GM12878 (cell line): ENCODE results near the gene DENND1A. TPM values are rescaled to one million over a fixed set of nuclear protein-coding genes. Genes with fewer than 3 reads are reported as not detected.
A peak's percentile ranks its signal among the peaks of the same experiment; 100 is the strongest.

Experiments
- ATAC-seq: fragments of 200-7000 bp; cut with Tn5 transposase; 3 replicates; pipeline ENCODE4 v1.9.1; 2020; ENCODE audit warnings: mild to moderate bottlenecking, moderate library complexity
- BruUV-seq: library from RNA; stranded (reverse); fragments of 400-500 nt; replicated peaks from 2 replicates; lab custom pipeline; 2021; lab: Mats Ljungman, UMichigan
- CTCF ChIA-PET: fragments of 300-600 bp; sonication (Branson Sonifier 250); formaldehyde crosslinking; extraction: SDS; loops from one replicate; lab custom pipeline; 2021; ENCODE audit warnings: inconsistent platforms; lab: Yijun Ruan, JAX
- POLR2A ChIA-PET: fragments of 350-600 bp; formaldehyde crosslinking; extraction: SDS; loops from one replicate; lab custom pipeline; 2021; ENCODE audit warnings: inconsistent platforms; lab: Charles Lee
- RAD21 ChIA-PET: fragments of 300-600 bp; sonication (Branson Sonifier 250); formaldehyde crosslinking; loops from one replicate; lab custom pipeline; 2023; ENCODE audit warnings: antibody characterized with exemption; ENCODE audit not compliant: unreplicated experiment; lab: Charles Lee
- SMC1A ChIA-PET: fragments of 300-600 bp; sonication (Branson Sonifier 250); formaldehyde crosslinking; loops from one replicate; lab custom pipeline; 2023; ENCODE audit not compliant: unreplicated experiment, uncharacterized antibody; lab: Charles Lee
- DNase-seq: peaks from one replicate; pipeline ENCODE4 v3.0.0-alpha.2; 2011; ENCODE audit warnings: low read depth, low spot score
- FAIRE-seq: peaks from 3 replicates; lab custom pipeline; 2011; peaks lifted over from hg19 to GRCh38; lab: Jason Lieb, UNC
- H2AFZ ChIP-seq: 2 replicates; pipeline ENCODE4 v1.6.0; 2011; ENCODE audit warnings: low read depth, low read length, control low read depth; ENCODE audit not compliant: control insufficient read depth
- H3K27ac ChIP-seq: 2 replicates; pipeline ENCODE4 v1.5.1; 2011; ENCODE audit warnings: control low read depth; ENCODE audit not compliant: control insufficient read depth, insufficient read depth
- H3K27me3 ChIP-seq, 2 experiments: replicated peaks in 1 of 2; 2 replicates each; pipeline versions ENCODE4 v1.6.0 to v1.6.1; 2011; ENCODE audit warnings: low read length in 1 of 2; ENCODE audit not compliant: control insufficient read depth in 2 of 2, insufficient read depth in 2 of 2
- H3K36me3 ChIP-seq, 2 experiments: 2 replicates each; pipeline ENCODE4 v1.5.1; 2011; ENCODE audit warnings: low read length in 1 of 2; ENCODE audit not compliant: control insufficient read depth in 2 of 2, insufficient read depth in 2 of 2
- H3K4me1 ChIP-seq: 2 replicates; pipeline ENCODE4 v1.6.1; 2011; ENCODE audit warnings: mild to moderate bottlenecking, low read length, moderate library complexity, mixed read lengths; ENCODE audit not compliant: control insufficient read depth, insufficient read depth
- H3K4me2 ChIP-seq: 2 replicates; pipeline ENCODE4 v1.6.0; 2011; ENCODE audit warnings: control low read depth; ENCODE audit not compliant: control insufficient read depth, insufficient read depth
- H3K4me3 ChIP-seq: fragments of 200-600 bp; sonication (generic); 2 replicates; pipeline ENCODE4 v1.5.1; 2016
- H3K79me2 ChIP-seq: 2 replicates; pipeline ENCODE4 v1.6.0; 2011; ENCODE audit warnings: low read length; ENCODE audit not compliant: control insufficient read depth, insufficient read depth
- H3K9ac ChIP-seq: 2 replicates; pipeline ENCODE4 v1.8.0; 2011; ENCODE audit warnings: low read length, control low read depth, mixed read lengths; ENCODE audit not compliant: control insufficient read depth, insufficient read depth
- H3K9me3 ChIP-seq: replicated peaks from 3 replicates; pipeline ENCODE4 v1.5.1; 2011; ENCODE audit warnings: mild to moderate bottlenecking, low read length; ENCODE audit not compliant: control insufficient read depth, insufficient read depth
- H4K20me1 ChIP-seq: 2 replicates; pipeline ENCODE4 v1.6.0; 2011; ENCODE audit not compliant: control insufficient read depth, insufficient read depth
- ATF7 ChIP-seq: fragments of 450-650 bp; IDR thresholded peaks from 2 replicates; pipeline ENCODE4 v1.6.1; 2016; ENCODE audit warnings: low read depth, mild to moderate bottlenecking
- IKZF1 ChIP-seq: fragments of 450-650 bp; conservative IDR thresholded peaks from 2 replicates; pipeline ENCODE4 v1.6.1; 2017; ENCODE audit warnings: antibody characterized with exemption, mild to moderate bottlenecking
- IKZF2 ChIP-seq, 2 experiments: fragments of 450-650 bp; IDR thresholded peaks; 2 replicates each; pipeline ENCODE4 v1.6.1; 2017; ENCODE audit warnings: mild to moderate bottlenecking in 2 of 2, moderate library complexity in 2 of 2
- SREBF1 ChIP-seq: IDR thresholded peaks from 2 replicates; pipeline ENCODE4 v1.6.1; 2012; ENCODE audit warnings: mild to moderate bottlenecking, low read length
- whole genome bisulfite sequencing: methylation state at CpG from one replicate; pipeline ENCODE4 v1.1.6; 2016; ENCODE audit warnings: low lambda C conversion rate; ENCODE audit not compliant: insufficient replicate concordance, insufficient coverage; ENCODE audit errors: missing lambda C conversion rate; 5-methylcytosine and 5-hydroxymethylcytosine counted together
- in situ Hi-C: fragments of 300-500 bp; cut with MboI; formaldehyde crosslinking; loops from 9 replicates; pipeline ENCODE4 v1.14.3; 2018; ENCODE audit warnings: mixed read lengths
- intact Hi-C: fragments of 100-400 bp; cut with micrococcal nuclease; formaldehyde crosslinking; loops from one replicate; pipeline ENCODE4 v1.14.2; 2022; ENCODE audit not compliant: unreplicated experiment
- polyA plus RNA-seq, 11 experiments: library from polyadenylated mRNA; depleted of rRNA in 4 of 11; unstranded in 6 of 11; stranded (reverse) in 5 of 11; fragments of >200 nt; fragmentation: Nextera tagmentation in 4 of 11; fragmentation: Illumina TruSeq in 1 of 11; extraction: Ambion mirVana in 4 of 11; extraction: Trizol in 1 of 11; gene quantifications; 1 replicate in 1 of 11; 2 replicates in 10 of 11; pipeline versions ENCODE4 v1.2.1 to v1.2.3, GENCODE V29; 2011 to 2016; ENCODE audit warnings: inconsistent platforms in 2 of 11, missing spikeins in 2 of 11, low read depth in 1 of 11
- total RNA-seq, 4 experiments: library from RNA; depleted of rRNA in 3 of 4; stranded (reverse); fragments of >200 nt in 3 of 4; fragmentation: Illumina TruSeq in 1 of 4; extraction: Trizol in 1 of 4; gene quantifications; 2 replicates each; pipeline versions ENCODE4 v1.2.1 to v1.2.3, GENCODE V29; 2013 to 2021
- TF ChIP-seq, protein P1 (sequence below): fragments of 450-650 bp; IDR thresholded peaks from 2 replicates; pipeline ENCODE4 v1.6.1; 2016; ENCODE audit warnings: mild to moderate bottlenecking

DENND1A gene
- total and polyA plus RNA-seq, 10 of the 15 experiments (the other 5 are each of a cell fraction or from before 2014, with no cell fraction given): 14.1 to 48.6 (median 35.2) TPM

DNA sequence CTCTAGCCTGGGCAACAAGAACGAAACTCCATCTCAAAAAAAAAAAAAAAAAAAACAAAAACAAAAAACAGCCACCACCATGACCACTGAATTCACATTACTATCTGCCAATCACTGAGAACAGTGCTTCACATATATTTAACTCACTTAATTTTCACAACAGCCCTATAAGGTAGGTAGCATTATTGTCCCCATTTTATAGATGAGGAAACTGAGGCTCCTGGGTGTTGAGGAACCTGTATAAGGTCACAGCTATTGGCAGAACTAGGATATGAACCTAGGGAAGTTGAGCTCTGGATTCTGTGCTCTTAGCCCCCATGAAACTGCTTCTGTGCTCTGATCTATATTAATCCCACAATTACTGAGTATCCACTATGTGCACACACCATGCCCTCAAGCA, 290.2 kb downstream of the DENND1A start:
- Histone ChIP-seq H4K20me1 (no peaks in the 10 kb centered on the region), H3K79me2 (no peaks in the 10 kb centered on the region), H3K36me3 (no peaks in the 10 kb centered on the region; a peak in 2 of 4 replicates), H3K4me3 (no peak overlapping the region), H3K4me2 (no peak overlapping the region), H3K27me3 (no peaks in the 10 kb centered on the region), H3K9me3 (no peaks in the 10 kb centered on the region), H2AFZ (no peak overlapping the region), H3K4me1 (peaks cover 7% of the 10 kb centered on the region), H3K9ac (no peak overlapping the region), H3K27ac (no peak overlapping the region)
- POLR2A ChIA-PET: interaction anchor here (0.6 to 0.9 kb wide), 3 partner anchors 39 to 371 kb away, joined by 3 to 8 read pairs (median 4); no protein-coding TSS in a partner anchor
- no CpG with 5 or more reads among the region's 1 CpG for WGBS
- DNase-seq: no peak
- RAD21 ChIA-PET: interaction anchor here (0.9 to 4.1 kb wide), 5 partner anchors 22 to 401 kb away, joined by 4 to 22 read pairs (median 5); no protein-coding TSS in a partner anchor
- intact Hi-C loops: loop anchor here (5.0 kb wide), 1 partner anchor 363 kb away; no protein-coding TSS in a partner anchor
- TF ChIP-seq, protein P1, sequence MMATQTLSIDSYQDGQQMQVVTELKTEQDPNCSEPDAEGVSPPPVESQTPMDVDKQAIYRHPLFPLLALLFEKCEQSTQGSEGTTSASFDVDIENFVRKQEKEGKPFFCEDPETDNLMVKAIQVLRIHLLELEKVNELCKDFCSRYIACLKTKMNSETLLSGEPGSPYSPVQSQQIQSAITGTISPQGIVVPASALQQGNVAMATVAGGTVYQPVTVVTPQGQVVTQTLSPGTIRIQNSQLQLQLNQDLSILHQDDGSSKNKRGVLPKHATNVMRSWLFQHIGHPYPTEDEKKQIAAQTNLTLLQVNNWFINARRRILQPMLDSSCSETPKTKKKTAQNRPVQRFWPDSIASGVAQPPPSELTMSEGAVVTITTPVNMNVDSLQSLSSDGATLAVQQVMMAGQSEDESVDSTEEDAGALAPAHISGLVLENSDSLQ: peak; percentile 53; the same call in 1 of the 2 replicates
- no peak for TF ChIP-seq IKZF1
- no peak for TF ChIP-seq IKZF2 (IDR thresholded peaks at IDR 0.05)
- TF ChIP-seq ATF7: no peak
- TF ChIP-seq SREBF1: no peak
- no peak for ATAC-seq
- in situ Hi-C loops: no loop called here
- SMC1A ChIA-PET: interaction anchor here (0.9 to 3.2 kb wide), 10 partner anchors 9 to 300 kb away, joined by 3 to 16 read pairs (median 6); no protein-coding TSS in a partner anchor
- CTCF ChIA-PET: interaction anchor here (0.9 kb wide), 1 partner anchor 407 kb away, joined by 3 read pairs; no protein-coding TSS in a partner anchor
- no peak for FAIRE-seq
- no TSS peak for BruUV-seq
